ENCODE results near the gene MDH2. TPM values are rescaled to one million over a fixed set of nuclear protein-coding genes. Genes with fewer than 3 reads are reported as not detected.

Gene MDH2
- total and polyA plus RNA-seq, 2 of the 8 experiments (the other 6 are each of a cell fraction or from before 2014, with no cell fraction given): 203 to 254 TPM

DNA sequence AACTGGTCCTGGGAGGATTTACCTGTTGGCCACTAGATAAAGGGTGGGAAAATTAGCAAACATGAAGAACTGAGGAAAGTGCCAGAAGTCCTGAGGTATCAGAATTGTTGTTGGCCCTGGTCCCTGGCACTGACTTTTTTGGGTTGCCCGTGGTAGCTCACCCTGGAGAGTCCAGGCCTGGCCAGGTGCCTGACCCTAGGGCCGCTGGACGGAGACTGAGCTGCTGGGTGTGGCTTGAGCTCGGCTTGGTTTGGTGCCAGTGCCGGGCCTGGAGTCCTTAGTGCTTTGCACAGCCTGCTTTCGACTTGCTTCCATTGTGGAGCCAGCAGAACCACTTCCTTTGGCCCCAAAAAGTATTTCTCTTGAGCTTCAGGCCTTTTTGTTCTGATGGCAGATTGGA is 12.9 kb downstream of the MDH2 start (continued):
- TF ChIP-seq SUZ12 (IDR thresholded peaks at IDR 0.05; ENCODE audit: low read length) (no peak), RXRA (IDR thresholded peaks at IDR 0.05; ENCODE audit: insufficient read depth, low read depth, low read length) (no peak), KDM1A (IDR thresholded peaks at IDR 0.05; ENCODE audit: borderline replicate concordance, low read length) (no peak), CBX8 (IDR thresholded peaks at IDR 0.05; ENCODE audit: borderline replicate concordance, low read depth, low read length) (no peak)
